ENCODE measurements around the gene NCAM2.
"Not testable (repeated sequence)": the region's sequence is repeated elsewhere in the genome, so short reads cannot be mapped to it uniquely, and the experiment has no call there.

The NCAM2 gene

DNA sequence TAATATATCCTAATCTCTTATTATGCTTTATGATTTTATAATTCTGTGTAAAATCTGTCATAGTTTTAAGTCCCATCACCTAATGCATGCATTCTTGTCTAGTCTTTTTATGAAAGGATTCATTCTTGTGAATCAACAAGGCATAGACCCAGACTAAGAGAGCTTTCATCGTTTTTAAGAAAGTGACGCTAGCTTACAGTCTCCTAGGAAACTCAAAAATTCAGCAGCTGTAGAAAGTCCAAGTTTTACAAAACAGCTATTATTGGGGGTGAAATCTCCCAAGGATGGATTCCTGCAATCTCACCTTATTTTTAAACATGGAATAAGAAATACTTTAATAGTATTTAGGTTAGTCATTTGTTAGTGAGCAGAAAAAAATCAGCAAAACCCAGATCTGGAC lies 104.7 kb downstream of the NCAM2 start:
- Mint-ChIP-seq H3K9me3 (no peaks in the 10 kb centered on the region), H3K4me1 (no peaks in the 10 kb centered on the region), H3K27ac (no peak overlapping the region), H3K27me3 (no peaks in the 10 kb centered on the region), H3K36me3 (no peaks in the 10 kb centered on the region), H3K4me3 (no peak overlapping the region)
- CTCF ChIA-PET: no interaction called here
- no peak for DNase-seq

- Mint-ChIP-seq H3K36me3 (no peaks in the 10 kb centered on the region), H3K9me3 (no peaks in the 10 kb centered on the region), H3K27ac (no peak overlapping the region), H3K27me3 (no peaks in the 10 kb centered on the region), H3K4me3 (no peak overlapping the region), H3K4me1 (no peaks in the 10 kb centered on the region)
- CTCF ChIA-PET: no interaction called here
- no peak for DNase-seq
Observed at GRCh38 chr21:21103692-21104091, 105.5 kb downstream of the NCAM2 start.

GRCh38 chr21:21109736-21110135 lies 111.5 kb downstream of the NCAM2 start:
- CTCF ChIA-PET: no interaction called here
- Mint-ChIP-seq H3K4me1 (no peaks in the 10 kb centered on the region), H3K36me3 (no peaks in the 10 kb centered on the region), H3K27ac (no peak overlapping the region), H3K4me3 (no peak overlapping the region), H3K27me3 (no peaks in the 10 kb centered on the region), H3K9me3 (no peaks in the 10 kb centered on the region)
- DNase-seq: no peak

GRCh38 chr21:21111309-21111920 lies 113.2 kb downstream of the NCAM2 start:
- Mint-ChIP-seq H3K4me1 (no peaks in the 10 kb centered on the region), H3K27ac (no peak overlapping the region), H3K4me3 (no peak overlapping the region), H3K36me3 (no peaks in the 10 kb centered on the region), H3K9me3 (peaks cover 1% of the 10 kb centered on the region), H3K27me3 (no peaks in the 10 kb centered on the region)
- no peak for DNase-seq
- CTCF ChIA-PET: no interaction called here

- no peaks in the 10 kb centered on the region for H3K36me3 Mint-ChIP-seq
- H3K4me3 Mint-ChIP-seq: no peak overlapping the region
- no peaks in the 10 kb centered on the region for H3K4me1 Mint-ChIP-seq
- no peak overlapping the region for H3K27ac Mint-ChIP-seq
- H3K27me3 Mint-ChIP-seq: no peaks in the 10 kb centered on the region
- CTCF ChIA-PET: no interaction called here
- peaks cover 1% of the 10 kb centered on the region for H3K9me3 Mint-ChIP-seq
- no peak for DNase-seq
Observed at GRCh38 chr21:21114461-21114860, 116.3 kb downstream of the NCAM2 start.

GRCh38 chr21:21119091-21119490 lies 120.9 kb downstream of the NCAM2 start:
- H3K27me3 Mint-ChIP-seq: no peaks in the 10 kb centered on the region
- H3K4me3 Mint-ChIP-seq: no peak overlapping the region
- H3K4me1 Mint-ChIP-seq: no peaks in the 10 kb centered on the region

GRCh38 chr21:21122680-21123079 lies 124.5 kb downstream of the NCAM2 start:
- H3K4me1 Mint-ChIP-seq: no peaks in the 10 kb centered on the region
- no peaks in the 10 kb centered on the region for H3K36me3 Mint-ChIP-seq
- no peak overlapping the region for H3K4me3 Mint-ChIP-seq
- no peaks in the 10 kb centered on the region for H3K27me3 Mint-ChIP-seq
- DNase-seq: no peak
- H3K9me3 Mint-ChIP-seq: no peaks in the 10 kb centered on the region
- H3K27ac Mint-ChIP-seq: no peak overlapping the region
- CTCF ChIA-PET: no interaction called here

More at GRCh38 chr21:21119091-21119490, 120.9 kb downstream of the NCAM2 start:
- no peaks in the 10 kb centered on the region for H3K36me3 Mint-ChIP-seq
- peaks cover 1% of the 10 kb centered on the region for H3K9me3 Mint-ChIP-seq
- CTCF ChIA-PET: interaction anchor here (0.7 kb wide), 1 partner anchor 1021 kb away, joined by 3 read pairs; no protein-coding TSS in a partner anchor
- H3K27ac Mint-ChIP-seq: no peak overlapping the region
- DNase-seq: no peak

GRCh38 chr21:21132390-21132789 lies 134.2 kb downstream of the NCAM2 start:
- Mint-ChIP-seq H3K4me3 (no peak overlapping the region), H3K36me3 (no peaks in the 10 kb centered on the region), H3K4me1 (no peaks in the 10 kb centered on the region), H3K27ac (no peak overlapping the region), H3K9me3 (peaks cover 3% of the 10 kb centered on the region), H3K27me3 (no peaks in the 10 kb centered on the region)
- no peak for DNase-seq
- CTCF ChIA-PET: no interaction called here

DNA sequence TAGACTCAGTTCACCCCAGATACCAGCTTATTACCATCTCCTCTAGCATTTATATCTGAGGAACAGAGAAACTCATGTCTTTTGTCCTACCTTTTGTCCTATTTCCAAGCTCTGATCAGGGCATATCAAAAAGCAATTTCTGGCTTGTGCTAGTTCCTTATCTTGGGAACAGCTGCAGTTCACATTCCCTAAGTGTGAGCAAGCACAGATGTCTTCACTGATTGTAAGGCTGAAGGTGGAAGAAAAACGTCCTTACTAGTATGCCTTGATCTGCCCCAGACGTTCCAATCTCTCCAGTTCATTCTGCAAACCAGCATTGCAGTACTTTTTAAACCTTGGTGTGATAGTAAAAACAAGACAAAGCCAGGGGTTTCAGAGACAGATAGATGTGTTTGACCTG lies 139.8 kb downstream of the NCAM2 start:
- Mint-ChIP-seq H3K4me1 (no peaks in the 10 kb centered on the region), H3K4me3 (no peak overlapping the region), H3K27me3 (no peaks in the 10 kb centered on the region), H3K27ac (no peak overlapping the region), H3K36me3 (no peaks in the 10 kb centered on the region), H3K9me3 (peaks cover 3% of the 10 kb centered on the region)
- CTCF ChIA-PET: no interaction called here
- no peak for DNase-seq

GRCh38 chr21:21146587-21147373 lies 148.6 kb downstream of the NCAM2 start:
- Mint-ChIP-seq H3K4me1 (no peaks in the 10 kb centered on the region), H3K4me3 (no peak overlapping the region), H3K27ac (no peak overlapping the region), H3K27me3 (no peaks in the 10 kb centered on the region), H3K9me3 (no peaks in the 10 kb centered on the region), H3K36me3 (no peaks in the 10 kb centered on the region)
- CTCF ChIA-PET: no interaction called here
- DNase-seq: no peak

GRCh38 chr21:21147374-21147745 lies 149.2 kb downstream of the NCAM2 start:
- Mint-ChIP-seq H3K9me3 (no peaks in the 10 kb centered on the region), H3K27me3 (no peaks in the 10 kb centered on the region), H3K4me3 (no peak overlapping the region), H3K27ac (no peak overlapping the region), H3K4me1 (no peaks in the 10 kb centered on the region), H3K36me3 (no peaks in the 10 kb centered on the region)
- CTCF ChIA-PET: no interaction called here
- no peak for DNase-seq

DNA sequence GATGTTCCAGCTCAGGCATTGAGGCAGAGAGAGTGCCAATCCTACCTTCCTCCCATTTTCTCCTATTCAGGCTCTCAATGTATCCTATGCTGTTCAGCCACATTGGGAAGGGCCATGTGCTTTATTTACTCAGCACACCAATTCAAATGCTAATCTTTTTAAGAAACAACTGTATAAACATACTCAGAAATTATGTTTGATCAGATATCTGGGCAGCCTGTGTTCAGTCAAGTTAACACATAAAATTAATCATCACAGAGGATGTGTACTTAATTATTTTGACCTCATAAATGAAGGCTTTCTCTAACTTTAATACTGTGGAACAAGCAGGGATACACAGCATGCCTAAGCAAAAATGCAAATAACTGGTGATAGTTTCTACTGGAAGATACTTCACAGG lies 149.8 kb downstream of the NCAM2 start:
- H3K4me3 Mint-ChIP-seq: no peak overlapping the region
- CTCF ChIA-PET: no interaction called here
- no peaks in the 10 kb centered on the region for H3K4me1 Mint-ChIP-seq
- H3K9me3 Mint-ChIP-seq: no peaks in the 10 kb centered on the region
- H3K36me3 Mint-ChIP-seq: no peaks in the 10 kb centered on the region
- no peaks in the 10 kb centered on the region for H3K27me3 Mint-ChIP-seq
- DNase-seq: no peak
- H3K27ac Mint-ChIP-seq: no peak overlapping the region

- no peaks in the 10 kb centered on the region for H3K36me3 Mint-ChIP-seq
- no peaks in the 10 kb centered on the region for H3K9me3 Mint-ChIP-seq
- H3K4me3 Mint-ChIP-seq: no peak overlapping the region
- H3K4me1 Mint-ChIP-seq: no peaks in the 10 kb centered on the region
- DNase-seq: no peak
- CTCF ChIA-PET: no interaction called here
- H3K27me3 Mint-ChIP-seq: no peaks in the 10 kb centered on the region
- H3K27ac Mint-ChIP-seq: no peak overlapping the region
Observed at GRCh38 chr21:21148514-21148913, 150.3 kb downstream of the NCAM2 start.

DNA sequence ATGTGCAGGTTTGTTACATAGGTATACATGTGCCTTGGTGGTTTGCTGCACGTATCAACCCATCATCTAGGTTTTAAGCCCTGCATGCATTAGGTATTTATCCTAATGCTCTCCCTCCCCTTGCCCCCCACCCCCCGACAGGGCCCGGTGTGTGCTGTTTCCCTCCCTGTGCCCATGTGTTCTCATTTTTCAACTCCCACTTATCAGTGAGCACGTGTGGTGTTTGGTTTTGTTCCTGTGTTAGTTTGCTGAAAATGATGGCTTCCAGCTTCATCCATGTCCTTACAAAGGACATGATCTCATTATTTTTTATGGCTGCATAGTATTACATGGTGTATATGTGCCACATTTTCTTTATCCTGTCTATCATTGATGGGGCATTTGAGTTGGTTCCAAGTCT lies 151.2 kb downstream of the NCAM2 start:
- CTCF ChIA-PET, H3K27ac Mint-ChIP-seq, H3K4me3 Mint-ChIP-seq, H3K36me3 Mint-ChIP-seq, H3K4me1 Mint-ChIP-seq, H3K9me3 Mint-ChIP-seq, DNase-seq, H3K27me3 Mint-ChIP-seq: not testable (repeated sequence)

- CTCF ChIA-PET: no interaction called here
- DNase-seq: no peak
- Mint-ChIP-seq H3K27ac (no peak overlapping the region), H3K36me3 (no peaks in the 10 kb centered on the region), H3K4me1 (no peaks in the 10 kb centered on the region), H3K4me3 (no peak overlapping the region), H3K9me3 (no peaks in the 10 kb centered on the region), H3K27me3 (no peaks in the 10 kb centered on the region)
Observed at GRCh38 chr21:21151231-21151630, 153.0 kb downstream of the NCAM2 start.

All from activated naive CD4-positive, alpha-beta T cell treated with anti-CD3 and anti-CD28 coated beads, Interleukin-2, amount 10 ng/mL, durations not matched to agents 7 days and 5 days (primary cell).